GM18511 (cell line): Measurements from ENCODE around the gene COG7.

ENCODE experiments used
- ATAC-seq: cut with Tn5 transposase; IDR thresholded peaks from one replicate; pipeline ENCODE4 v1.9.1; 2021; ENCODE audit warnings: mild to moderate bottlenecking, moderate library complexity; ENCODE audit not compliant: unreplicated experiment

COG7 gene

GRCh38 chr16:23365602-23366240 is 87.3 kb downstream of the COG7 start:
- ATAC-seq, result no peak

GRCh38 chr16:23362460-23363317 is 90.3 kb downstream of the COG7 start:
- no peak for ATAC-seq

GRCh38 chr16:23359092-23359760 is 93.8 kb downstream of the COG7 start:
- no peak for ATAC-seq

- ATAC-seq, result no peak
Observed at GRCh38 chr16:23357761-23358290, 95.2 kb downstream of the COG7 start.

GRCh38 chr16:23356941-23357340 is 96.0 kb downstream of the COG7 start:
- ATAC-seq, result no peak

GRCh38 chr16:23355106-23355670 is 97.8 kb downstream of the COG7 start:
- no peak for ATAC-seq

- ATAC-seq, result no peak
Observed at GRCh38 chr16:23354246-23354645, 98.7 kb downstream of the COG7 start.

- no peak for ATAC-seq
Observed at GRCh38 chr16:23353440-23353839, 99.5 kb downstream of the COG7 start.

GRCh38 chr16:23351360-23351759 is 101.6 kb downstream of the COG7 start:
- no peak for ATAC-seq

- ATAC-seq, result no peak
Observed at GRCh38 chr16:23348579-23349469, 104.2 kb downstream of the COG7 start.

- ATAC-seq, result no peak
Observed at GRCh38 chr16:23345237-23345636, 107.8 kb downstream of the COG7 start.

GRCh38 chr16:23343643-23344612 is 109.1 kb downstream of the COG7 start:
- ATAC-seq, result no peak

GRCh38 chr16:23342083-23342640 is 110.8 kb downstream of the COG7 start:
- ATAC-seq, result no peak

GRCh38 chr16:23339787-23340186 is 113.2 kb downstream of the COG7 start:
- no peak for ATAC-seq
